Stomach (tissue), 4 donors: ENCODE data around the gene NMRAL1.

Source experiments
- POLR2AphosphoS5 ChIP-seq, 3 donors: sonication (generic); formaldehyde crosslinking; IDR thresholded peaks; one replicate each; pipeline ENCODE4 v1.6.1; 2016; ENCODE audit warnings: antibody characterized with exemption in 3 of 3
- TF ChIP-seq, protein P1 (sequence below), 7 experiments: fragments of 450-650 bp in 4 of 7; fragments of 200-600 bp in 3 of 7; sonication (generic) in 3 of 7; IDR thresholded peaks; one replicate each; pipeline ENCODE4 v1.5.1; 2016 to 2019; ENCODE audit warnings: antibody characterized with exemption in 7 of 7, control low read depth in 2 of 7, mild to moderate bottlenecking in 1 of 7

DNA sequence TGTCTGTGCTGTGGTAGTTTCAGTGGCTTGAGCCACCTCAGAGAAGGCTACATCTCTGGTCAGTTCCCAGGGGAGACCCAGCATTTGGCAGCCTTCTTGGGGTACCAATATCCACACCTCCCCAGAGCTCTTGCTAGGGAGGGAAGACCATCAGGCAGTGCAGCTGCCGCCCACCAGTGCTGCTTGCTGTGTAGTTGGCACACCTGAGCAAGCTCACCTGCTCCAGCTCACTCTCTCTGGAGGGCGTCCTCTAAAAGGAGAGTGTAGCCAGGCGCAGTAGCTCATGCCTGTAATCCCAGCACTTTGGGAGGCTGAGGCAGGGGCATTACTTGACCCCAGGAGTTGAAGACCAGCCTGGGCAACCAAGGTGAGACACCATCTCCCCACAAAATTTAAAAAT, 34.4 kb upstream of the NMRAL1 start:
- TF ChIP-seq POLR2AphosphoS5 (IDR thresholded peaks at IDR 0.05): no peak
- TF ChIP-seq, protein P1, sequence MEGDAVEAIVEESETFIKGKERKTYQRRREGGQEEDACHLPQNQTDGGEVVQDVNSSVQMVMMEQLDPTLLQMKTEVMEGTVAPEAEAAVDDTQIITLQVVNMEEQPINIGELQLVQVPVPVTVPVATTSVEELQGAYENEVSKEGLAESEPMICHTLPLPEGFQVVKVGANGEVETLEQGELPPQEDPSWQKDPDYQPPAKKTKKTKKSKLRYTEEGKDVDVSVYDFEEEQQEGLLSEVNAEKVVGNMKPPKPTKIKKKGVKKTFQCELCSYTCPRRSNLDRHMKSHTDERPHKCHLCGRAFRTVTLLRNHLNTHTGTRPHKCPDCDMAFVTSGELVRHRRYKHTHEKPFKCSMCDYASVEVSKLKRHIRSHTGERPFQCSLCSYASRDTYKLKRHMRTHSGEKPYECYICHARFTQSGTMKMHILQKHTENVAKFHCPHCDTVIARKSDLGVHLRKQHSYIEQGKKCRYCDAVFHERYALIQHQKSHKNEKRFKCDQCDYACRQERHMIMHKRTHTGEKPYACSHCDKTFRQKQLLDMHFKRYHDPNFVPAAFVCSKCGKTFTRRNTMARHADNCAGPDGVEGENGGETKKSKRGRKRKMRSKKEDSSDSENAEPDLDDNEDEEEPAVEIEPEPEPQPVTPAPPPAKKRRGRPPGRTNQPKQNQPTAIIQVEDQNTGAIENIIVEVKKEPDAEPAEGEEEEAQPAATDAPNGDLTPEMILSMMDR (IDR thresholded peaks at IDR 0.05): no peak
